HG03571 (cell line): ENCODE results near the gene LIN28B.
A peak's percentile ranks its signal among the peaks of the same experiment; 100 is the strongest.
"Not testable (repeated sequence)": the region's sequence is repeated elsewhere in the genome, so short reads cannot be mapped to it uniquely, and the experiment has no call there.

ENCODE experiments used
- ATAC-seq: cut with Tn5 transposase; IDR thresholded peaks from one replicate; pipeline ENCODE4 v1.9.1; 2021; ENCODE audit not compliant: unreplicated experiment

LIN28B gene

GRCh38 chr6:105066233-105066632, 109.3 kb downstream of the LIN28B start:
- ATAC-seq, result no peak

GRCh38 chr6:105066836-105067235, 109.9 kb downstream of the LIN28B start:
- ATAC-seq, result no peak

- no peak for ATAC-seq
Observed at GRCh38 chr6:105067329-105067728, 110.4 kb downstream of the LIN28B start.

- no peak for ATAC-seq
Observed at GRCh38 chr6:105068407-105068806, 111.5 kb downstream of the LIN28B start.

- no peak for ATAC-seq
Observed at GRCh38 chr6:105069821-105070445, 113.0 kb downstream of the LIN28B start.

GRCh38 chr6:105072798-105073199, 115.9 kb downstream of the LIN28B start:
- no peak for ATAC-seq

- no peak for ATAC-seq
Observed at GRCh38 chr6:105075210-105075609, 118.3 kb downstream of the LIN28B start.

GRCh38 chr6:105076418-105076817, 119.5 kb downstream of the LIN28B start:
- not testable (repeated sequence) for ATAC-seq

GRCh38 chr6:105077596-105078385, 120.9 kb downstream of the LIN28B start:
- no peak for ATAC-seq

- no peak for ATAC-seq
Observed at GRCh38 chr6:105078386-105078708, 121.4 kb downstream of the LIN28B start.

GRCh38 chr6:105080279-105080678, 123.4 kb downstream of the LIN28B start:
- no peak for ATAC-seq

GRCh38 chr6:105081662-105082061, 124.8 kb downstream of the LIN28B start:
- not testable (repeated sequence) for ATAC-seq

GRCh38 chr6:105087571-105088211, 130.8 kb downstream of the LIN28B start:
- ATAC-seq, result peak; percentile 83

- ATAC-seq, result no peak
Observed at GRCh38 chr6:105091140-105091829, 134.4 kb downstream of the LIN28B start.

GRCh38 chr6:105094133-105094640, 137.3 kb downstream of the LIN28B start:
- ATAC-seq, result no peak

GRCh38 chr6:105095139-105095538, 138.2 kb downstream of the LIN28B start:
- no peak for ATAC-seq

GRCh38 chr6:105097288-105097687, 140.4 kb downstream of the LIN28B start:
- ATAC-seq, result no peak

GRCh38 chr6:105099371-105099770, 142.5 kb downstream of the LIN28B start:
- no peak for ATAC-seq

- no peak for ATAC-seq
Observed at GRCh38 chr6:105102186-105102585, 145.3 kb downstream of the LIN28B start.

- no peak for ATAC-seq
Observed at GRCh38 chr6:105105094-105105493, 148.2 kb downstream of the LIN28B start.

GRCh38 chr6:105106260-105106659, 149.4 kb downstream of the LIN28B start:
- no peak for ATAC-seq
